Neural crest cell (in vitro differentiated cells): ENCODE data around the gene GBF1. TPM values are rescaled to one million over a fixed set of nuclear protein-coding genes. Genes with fewer than 3 reads are reported as not detected.

Experiments
- DNase-seq: peaks from one replicate; pipeline ENCODE4 v3.0.0; 2021; ENCODE audit warnings: low read depth, mixed read lengths, low spot score
- H3K27ac Mint-ChIP-seq: one replicate; pipeline ENCODE4 v1.8.0; 2021; ENCODE audit warnings: mild to moderate bottlenecking, mixed read lengths; ENCODE audit not compliant: unreplicated experiment
- H3K27me3 Mint-ChIP-seq: 2 replicates; pipeline ENCODE4 v1.8.0; 2021; ENCODE audit warnings: low read depth, mild to moderate bottlenecking, mixed read lengths
- H3K36me3 Mint-ChIP-seq: 2 replicates; pipeline ENCODE4 v1.8.0; 2021; ENCODE audit warnings: low read depth, mild to moderate bottlenecking, mixed read lengths
- H3K4me1 Mint-ChIP-seq: 2 replicates; pipeline ENCODE4 v1.8.0; 2021; ENCODE audit warnings: mixed read lengths
- H3K4me3 Mint-ChIP-seq: one replicate; pipeline ENCODE4 v1.8.0; 2021; ENCODE audit warnings: mild to moderate bottlenecking, mixed read lengths
- H3K9me3 Mint-ChIP-seq: 2 replicates; pipeline ENCODE4 v1.8.0; 2021; ENCODE audit warnings: mixed read lengths
- total RNA-seq: library from RNA; stranded (reverse); gene quantifications from 2 replicates; pipeline ENCODE4 v1.2.1, GENCODE V29; 2021
- TF ChIP-seq, protein P1 (sequence below): fragments of 200-600 bp; sonication (generic); conservative IDR thresholded peaks from 2 replicates; pipeline ENCODE4 v1.5.0; 2021; ENCODE audit warnings: antibody characterized with exemption, mild to moderate bottlenecking

The GBF1 gene
- total RNA-seq, 1 donor from 2014 or later = 43.2 TPM

DNA sequence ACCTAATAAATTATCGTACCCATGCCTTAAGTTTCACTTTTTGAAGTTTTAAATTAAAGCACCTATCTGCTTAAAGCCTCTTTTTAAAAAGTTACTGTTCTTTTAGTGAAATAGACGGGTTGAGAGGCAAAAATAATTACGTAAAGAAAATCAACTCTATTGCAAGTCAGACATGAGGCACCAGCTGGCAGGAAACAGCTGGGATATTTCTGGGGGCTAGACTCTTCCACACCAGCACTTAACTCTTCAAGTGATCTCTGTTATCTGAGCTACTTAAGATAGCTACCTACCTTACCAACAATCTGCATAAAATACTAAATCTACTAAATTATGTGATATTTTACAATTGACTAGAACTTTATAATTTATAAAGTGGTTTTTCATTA, 35.8 kb downstream of the GBF1 start:
- H3K4me1 Mint-ChIP-seq = peaks cover 23% of the 10 kb centered on the region
- TF ChIP-seq, protein P1, sequence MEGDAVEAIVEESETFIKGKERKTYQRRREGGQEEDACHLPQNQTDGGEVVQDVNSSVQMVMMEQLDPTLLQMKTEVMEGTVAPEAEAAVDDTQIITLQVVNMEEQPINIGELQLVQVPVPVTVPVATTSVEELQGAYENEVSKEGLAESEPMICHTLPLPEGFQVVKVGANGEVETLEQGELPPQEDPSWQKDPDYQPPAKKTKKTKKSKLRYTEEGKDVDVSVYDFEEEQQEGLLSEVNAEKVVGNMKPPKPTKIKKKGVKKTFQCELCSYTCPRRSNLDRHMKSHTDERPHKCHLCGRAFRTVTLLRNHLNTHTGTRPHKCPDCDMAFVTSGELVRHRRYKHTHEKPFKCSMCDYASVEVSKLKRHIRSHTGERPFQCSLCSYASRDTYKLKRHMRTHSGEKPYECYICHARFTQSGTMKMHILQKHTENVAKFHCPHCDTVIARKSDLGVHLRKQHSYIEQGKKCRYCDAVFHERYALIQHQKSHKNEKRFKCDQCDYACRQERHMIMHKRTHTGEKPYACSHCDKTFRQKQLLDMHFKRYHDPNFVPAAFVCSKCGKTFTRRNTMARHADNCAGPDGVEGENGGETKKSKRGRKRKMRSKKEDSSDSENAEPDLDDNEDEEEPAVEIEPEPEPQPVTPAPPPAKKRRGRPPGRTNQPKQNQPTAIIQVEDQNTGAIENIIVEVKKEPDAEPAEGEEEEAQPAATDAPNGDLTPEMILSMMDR = no peak
- H3K36me3 Mint-ChIP-seq = no peaks in the 10 kb centered on the region
- no peaks in the 10 kb centered on the region for H3K27me3 Mint-ChIP-seq
- H3K27ac Mint-ChIP-seq = no peak overlapping the region
- no peak for DNase-seq
- no peaks in the 10 kb centered on the region for H3K9me3 Mint-ChIP-seq
- H3K4me3 Mint-ChIP-seq = no peak overlapping the region

GRCh38 chr10:102283488-102283887, 38.2 kb downstream of the GBF1 start:
- peaks cover 23% of the 10 kb centered on the region for H3K4me1 Mint-ChIP-seq
- TF ChIP-seq, protein P1 = no peak
- H3K27ac Mint-ChIP-seq = no peak overlapping the region
- H3K36me3 Mint-ChIP-seq = no peaks in the 10 kb centered on the region
- H3K4me3 Mint-ChIP-seq = no peak overlapping the region
- DNase-seq = no peak
- H3K9me3 Mint-ChIP-seq = no peaks in the 10 kb centered on the region
- H3K27me3 Mint-ChIP-seq = no peaks in the 10 kb centered on the region

DNA sequence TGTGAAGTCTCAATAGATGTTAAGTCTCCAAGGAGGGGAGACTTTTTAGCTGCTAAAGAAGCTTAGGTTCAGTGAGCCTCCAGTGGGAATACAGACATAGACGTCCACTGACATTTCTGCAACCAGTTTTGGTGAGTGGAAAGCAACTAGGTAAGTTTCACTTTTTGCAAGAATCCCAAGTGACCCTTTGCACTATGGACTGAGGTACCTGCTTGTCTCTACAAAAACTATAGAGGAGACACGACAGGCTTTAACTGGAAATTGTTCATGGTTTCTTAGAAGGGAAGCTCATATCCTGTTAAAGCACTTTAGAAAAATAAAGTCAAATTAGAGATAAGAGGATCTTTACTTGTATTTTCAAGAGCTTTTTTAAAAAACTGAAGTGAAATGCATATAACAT, 38.6 kb downstream of the GBF1 start:
- H3K27me3 Mint-ChIP-seq = no peaks in the 10 kb centered on the region
- H3K4me3 Mint-ChIP-seq = no peak overlapping the region
- H3K27ac Mint-ChIP-seq = no peak overlapping the region
- TF ChIP-seq, protein P1 = no peak
- no peaks in the 10 kb centered on the region for H3K9me3 Mint-ChIP-seq
- no peaks in the 10 kb centered on the region for H3K36me3 Mint-ChIP-seq
- H3K4me1 Mint-ChIP-seq = peaks cover 21% of the 10 kb centered on the region
- no peak for DNase-seq

DNA sequence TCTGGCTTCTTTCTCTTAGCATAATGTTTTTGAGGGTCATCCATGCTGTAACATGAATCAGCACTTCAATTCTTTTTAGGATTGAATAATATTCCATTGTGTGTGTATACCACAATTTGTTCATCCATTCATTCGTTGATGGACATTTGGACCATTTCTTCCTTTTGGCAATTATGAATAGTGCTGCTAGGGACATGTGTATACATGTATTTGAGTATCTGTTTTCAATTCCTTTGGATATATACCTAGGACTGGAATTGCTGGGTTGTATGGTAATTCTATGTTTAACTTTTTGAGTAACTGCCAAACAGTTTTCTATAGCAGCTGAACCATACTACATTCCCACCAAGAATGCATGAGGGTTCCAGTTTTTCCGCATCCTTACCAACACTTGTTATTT, 39.2 kb downstream of the GBF1 start:
- no peaks in the 10 kb centered on the region for H3K36me3 Mint-ChIP-seq
- no peak for DNase-seq
- H3K9me3 Mint-ChIP-seq = no peaks in the 10 kb centered on the region
- TF ChIP-seq, protein P1 = no peak
- H3K27ac Mint-ChIP-seq = no peak overlapping the region
- H3K27me3 Mint-ChIP-seq = no peaks in the 10 kb centered on the region
- peaks cover 16% of the 10 kb centered on the region for H3K4me1 Mint-ChIP-seq
- H3K4me3 Mint-ChIP-seq = no peak overlapping the region

DNA sequence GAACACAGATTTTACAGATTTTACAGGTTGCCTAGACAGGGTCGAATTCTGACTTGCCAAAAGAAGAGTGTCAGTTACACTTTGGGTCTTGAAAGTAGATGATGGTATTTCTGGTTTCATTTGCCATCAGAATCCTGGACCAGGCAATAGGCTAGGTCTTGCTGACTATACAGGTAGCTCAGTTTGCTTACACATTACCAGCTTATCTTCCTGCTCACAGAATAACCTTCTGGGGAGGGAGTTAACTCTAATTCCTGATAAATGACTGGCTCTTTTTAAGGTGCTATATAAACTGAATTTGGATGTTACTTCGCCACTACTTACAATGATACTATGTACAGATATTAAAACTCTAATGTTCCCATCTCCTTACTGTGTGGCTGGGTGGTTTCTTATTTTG, 39.8 kb downstream of the GBF1 start:
- peaks cover 10% of the 10 kb centered on the region for H3K4me1 Mint-ChIP-seq
- no peaks in the 10 kb centered on the region for H3K9me3 Mint-ChIP-seq

More for the DNA sequence above, 39.8 kb downstream of the GBF1 start:
- Mint-ChIP-seq H3K27me3 (no peaks in the 10 kb centered on the region), H3K4me3 (no peak overlapping the region), H3K27ac (no peak overlapping the region), H3K36me3 (no peaks in the 10 kb centered on the region)
- TF ChIP-seq, protein P1 = no peak
- DNase-seq = no peak
